ENCODE results near the gene C8G. TPM values are rescaled to one million over a fixed set of nuclear protein-coding genes. Genes with fewer than 3 reads are reported as not detected.

The C8G gene
- total RNA-seq, 1 experiment from 2014 or later = 2.1 TPM

DNA sequence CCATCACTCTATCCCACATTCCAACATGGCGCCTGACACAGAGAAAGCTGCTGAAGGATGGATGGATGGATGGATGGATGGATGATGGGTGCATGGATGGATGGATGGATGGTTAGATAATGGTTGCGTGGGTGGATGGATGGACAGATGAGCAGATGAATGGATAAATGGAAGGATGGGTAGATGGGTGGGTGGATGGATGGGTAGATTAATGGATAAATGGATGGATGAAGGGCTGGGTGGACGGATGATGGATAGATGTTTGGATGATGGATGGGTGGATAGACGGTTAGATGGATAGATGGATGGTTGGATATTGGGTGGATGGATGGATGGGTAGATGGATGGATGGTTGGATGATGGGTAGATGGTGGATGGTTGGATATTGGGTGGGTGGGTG is 11.6 kb downstream of the C8G start:
- H3K9ac ChIP-seq (ENCODE audit: low read length) = no peak overlapping the region
- no peaks in the 10 kb centered on the region for H3K9me3 ChIP-seq (ENCODE audit: control insufficient read depth in 1 of 2, insufficient read depth in 1 of 2, low read depth in 1 of 2, low read length in 2 of 2)
- no peak overlapping the region for H3K27ac ChIP-seq (ENCODE audit: low read depth, low read length)
- H3K36me3 ChIP-seq (ENCODE audit: control insufficient read depth in 1 of 2, insufficient read depth in 2 of 2, low read length in 2 of 2) = no peaks in the 10 kb centered on the region
- ChIA-PET POLR2A (no interaction called here), CTCF (no interaction called here), RAD21 (ENCODE audit: low non-redundant PET in 1 of 2, low total read pairs in 2 of 2, uncharacterized antibody in 2 of 2, unreplicated experiment in 2 of 2) (no interaction called here)
- H3K79me2 ChIP-seq (ENCODE audit: insufficient read depth, low read length) = no peaks in the 10 kb centered on the region
- H4K20me1 ChIP-seq (ENCODE audit: insufficient read depth) = no peaks in the 10 kb centered on the region
- ATAC-seq (no peak), DNase-seq (ENCODE audit: low read depth, low spot score) (no peak)
- H3K4me2 ChIP-seq (ENCODE audit: low read length) = no peak overlapping the region
- no peaks in the 10 kb centered on the region for H3K9me2 ChIP-seq (ENCODE audit: insufficient read depth)
- no peaks in the 10 kb centered on the region for H3K4me1 ChIP-seq (ENCODE audit: control insufficient read depth in 1 of 2, insufficient read depth in 2 of 2, low read length in 2 of 2)
- H3K4me3 ChIP-seq (replicated peaks in 1 of 2; ENCODE audit: low read depth in 1 of 2, low read length in 2 of 2) = no peak overlapping the region
- intact Hi-C loops (cut with micrococcal nuclease) = no loop called here
- no peaks in the 10 kb centered on the region for H3K27me3 ChIP-seq (ENCODE audit: insufficient read depth, low read length)
- no peak overlapping the region for H2AFZ ChIP-seq (ENCODE audit: low read depth, low read length, poor library complexity, severe bottlenecking)
- no TSS peak for BruUV-seq (replicated peaks)
- no peak for TF ChIP-seq POLR2A (IDR thresholded peaks at IDR 0.05; ENCODE audit: borderline replicate concordance, extremely low read depth, insufficient read depth, insufficient read length)

DNA sequence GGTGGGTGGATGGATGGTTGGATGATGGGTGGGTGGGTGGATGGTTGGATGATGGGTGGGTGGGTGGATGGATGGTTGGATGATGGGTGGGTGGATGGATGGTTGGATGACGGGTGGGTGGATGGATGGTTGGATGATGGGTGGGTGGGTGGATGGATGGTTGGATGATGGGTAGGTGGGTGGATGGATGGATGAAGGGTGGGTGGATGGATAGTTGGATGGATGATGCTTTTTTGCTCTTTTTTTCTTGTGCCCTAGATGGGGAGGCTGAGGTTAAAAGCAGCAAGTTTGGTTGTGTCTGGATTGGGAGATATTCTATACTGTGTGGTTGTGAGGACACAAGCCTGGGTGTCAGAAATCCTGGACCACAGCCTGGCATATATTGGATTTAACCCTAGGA is 12.4 kb downstream of the C8G start:
- H3K27ac ChIP-seq (ENCODE audit: low read depth, low read length) = no peak overlapping the region
- no peak overlapping the region for H3K4me3 ChIP-seq (replicated peaks in 1 of 2; ENCODE audit: low read depth in 1 of 2, low read length in 2 of 2)
- intact Hi-C loops (cut with micrococcal nuclease) = no loop called here
- no peak overlapping the region for H2AFZ ChIP-seq (ENCODE audit: low read depth, low read length, poor library complexity, severe bottlenecking)
- TF ChIP-seq EGR1 (IDR thresholded peaks at IDR 0.05; ENCODE audit: low read depth) = no peak
- TF ChIP-seq YY1 (IDR thresholded peaks at IDR 0.05; ENCODE audit: extremely low read depth, insufficient replicate concordance, low read depth, low read length) = no peak
- no peak for TF ChIP-seq EZH2phosphoT487 (IDR thresholded peaks at IDR 0.05; ENCODE audit: borderline replicate concordance)
- TF ChIP-seq, protein P1, sequence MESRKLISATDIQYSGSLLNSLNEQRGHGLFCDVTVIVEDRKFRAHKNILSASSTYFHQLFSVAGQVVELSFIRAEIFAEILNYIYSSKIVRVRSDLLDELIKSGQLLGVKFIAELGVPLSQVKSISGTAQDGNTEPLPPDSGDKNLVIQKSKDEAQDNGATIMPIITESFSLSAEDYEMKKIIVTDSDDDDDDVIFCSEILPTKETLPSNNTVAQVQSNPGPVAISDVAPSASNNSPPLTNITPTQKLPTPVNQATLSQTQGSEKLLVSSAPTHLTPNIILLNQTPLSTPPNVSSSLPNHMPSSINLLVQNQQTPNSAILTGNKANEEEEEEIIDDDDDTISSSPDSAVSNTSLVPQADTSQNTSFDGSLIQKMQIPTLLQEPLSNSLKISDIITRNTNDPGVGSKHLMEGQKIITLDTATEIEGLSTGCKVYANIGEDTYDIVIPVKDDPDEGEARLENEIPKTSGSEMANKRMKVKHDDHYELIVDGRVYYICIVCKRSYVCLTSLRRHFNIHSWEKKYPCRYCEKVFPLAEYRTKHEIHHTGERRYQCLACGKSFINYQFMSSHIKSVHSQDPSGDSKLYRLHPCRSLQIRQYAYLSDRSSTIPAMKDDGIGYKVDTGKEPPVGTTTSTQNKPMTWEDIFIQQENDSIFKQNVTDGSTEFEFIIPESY (IDR thresholded peaks at IDR 0.05; ENCODE audit: extremely low read depth, insufficient replicate concordance, low read length) = no peak
- TF ChIP-seq SP1 (IDR thresholded peaks at IDR 0.05; ENCODE audit: low read depth) = no peak
- no peak for TF ChIP-seq ZFX (IDR thresholded peaks at IDR 0.05)
- TF ChIP-seq POLR2AphosphoS5 (IDR thresholded peaks at IDR 0.05; ENCODE audit: low read depth, low read length) = no peak
- TF ChIP-seq TCF7L2 (IDR thresholded peaks at IDR 0.05; ENCODE audit: borderline replicate concordance, extremely low read depth, insufficient read depth, insufficient read length) = no peak
- TF ChIP-seq, protein P2, sequence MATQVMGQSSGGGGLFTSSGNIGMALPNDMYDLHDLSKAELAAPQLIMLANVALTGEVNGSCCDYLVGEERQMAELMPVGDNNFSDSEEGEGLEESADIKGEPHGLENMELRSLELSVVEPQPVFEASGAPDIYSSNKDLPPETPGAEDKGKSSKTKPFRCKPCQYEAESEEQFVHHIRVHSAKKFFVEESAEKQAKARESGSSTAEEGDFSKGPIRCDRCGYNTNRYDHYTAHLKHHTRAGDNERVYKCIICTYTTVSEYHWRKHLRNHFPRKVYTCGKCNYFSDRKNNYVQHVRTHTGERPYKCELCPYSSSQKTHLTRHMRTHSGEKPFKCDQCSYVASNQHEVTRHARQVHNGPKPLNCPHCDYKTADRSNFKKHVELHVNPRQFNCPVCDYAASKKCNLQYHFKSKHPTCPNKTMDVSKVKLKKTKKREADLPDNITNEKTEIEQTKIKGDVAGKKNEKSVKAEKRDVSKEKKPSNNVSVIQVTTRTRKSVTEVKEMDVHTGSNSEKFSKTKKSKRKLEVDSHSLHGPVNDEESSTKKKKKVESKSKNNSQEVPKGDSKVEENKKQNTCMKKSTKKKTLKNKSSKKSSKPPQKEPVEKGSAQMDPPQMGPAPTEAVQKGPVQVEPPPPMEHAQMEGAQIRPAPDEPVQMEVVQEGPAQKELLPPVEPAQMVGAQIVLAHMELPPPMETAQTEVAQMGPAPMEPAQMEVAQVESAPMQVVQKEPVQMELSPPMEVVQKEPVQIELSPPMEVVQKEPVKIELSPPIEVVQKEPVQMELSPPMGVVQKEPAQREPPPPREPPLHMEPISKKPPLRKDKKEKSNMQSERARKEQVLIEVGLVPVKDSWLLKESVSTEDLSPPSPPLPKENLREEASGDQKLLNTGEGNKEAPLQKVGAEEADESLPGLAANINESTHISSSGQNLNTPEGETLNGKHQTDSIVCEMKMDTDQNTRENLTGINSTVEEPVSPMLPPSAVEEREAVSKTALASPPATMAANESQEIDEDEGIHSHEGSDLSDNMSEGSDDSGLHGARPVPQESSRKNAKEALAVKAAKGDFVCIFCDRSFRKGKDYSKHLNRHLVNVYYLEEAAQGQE (IDR thresholded peaks at IDR 0.05; ENCODE audit: low read depth) = no peak
- H3K9ac ChIP-seq (ENCODE audit: low read length) = no peak overlapping the region
- no peaks in the 10 kb centered on the region for H3K79me2 ChIP-seq (ENCODE audit: insufficient read depth, low read length)
- DNase-seq (ENCODE audit: low read depth, low spot score) (no peak), ATAC-seq (no peak)
- H3K9me3 ChIP-seq (ENCODE audit: control insufficient read depth in 1 of 2, insufficient read depth in 1 of 2, low read depth in 1 of 2, low read length in 2 of 2) = no peaks in the 10 kb centered on the region
- H3K4me1 ChIP-seq (ENCODE audit: control insufficient read depth in 1 of 2, insufficient read depth in 2 of 2, low read length in 2 of 2) = no peaks in the 10 kb centered on the region
- no TSS peak for BruUV-seq (replicated peaks)
- H3K9me2 ChIP-seq (ENCODE audit: insufficient read depth) = no peaks in the 10 kb centered on the region
- ChIA-PET CTCF (no interaction called here), RAD21 (ENCODE audit: low non-redundant PET in 1 of 2, low total read pairs in 2 of 2, uncharacterized antibody in 2 of 2, unreplicated experiment in 2 of 2) (no interaction called here), POLR2A (no interaction called here)
- H3K27me3 ChIP-seq (ENCODE audit: insufficient read depth, low read length) = no peaks in the 10 kb centered on the region
- no peaks in the 10 kb centered on the region for H4K20me1 ChIP-seq (ENCODE audit: insufficient read depth)
- H3K4me2 ChIP-seq (ENCODE audit: low read length) = no peak overlapping the region
- H3K36me3 ChIP-seq (ENCODE audit: control insufficient read depth in 1 of 2, insufficient read depth in 2 of 2, low read length in 2 of 2) = no peaks in the 10 kb centered on the region
